Naive thymus-derived CD8-positive, alpha-beta T cell (primary cell): Measurements from ENCODE around the gene FDCSP. TPM values are rescaled to one million over a fixed set of nuclear protein-coding genes. Genes with fewer than 3 reads are reported as not detected.

ENCODE experiments used
- ATAC-seq, 2 donors: fragments of 150-1000 bp; cut with Tn5 transposase in 1 of 2; sonication (Bioruptor Pico), chemical (Tn5 transposase) in 1 of 2; 1 replicate in 1 of 2; 2 replicates in 1 of 2; pipeline ENCODE4 v1.10.0; 2021; ENCODE audit warnings: mild to moderate bottlenecking in 2 of 2, moderate library complexity in 2 of 2
- POLR2A ChIA-PET: fragments of 350-600 bp; sonication (Branson Sonifier 250); formaldehyde crosslinking; loops from one replicate; lab custom pipeline; 2021; ENCODE audit warnings: antibody characterized with exemption; lab: Charles Lee
- DNase-seq, 10 donors: peaks; one replicate each; pipeline versions ENCODE4 v3.0.0 to v3.0.0-alpha.2; 2020 to 2022
- H3K27ac Mint-ChIP-seq, 10 donors: one replicate each; pipeline ENCODE4 v1.8.0; 2020 to 2022; ENCODE audit warnings: mild to moderate bottlenecking in 10 of 10, mixed read lengths in 10 of 10, moderate library complexity in 4 of 10, inconsistent platforms in 1 of 10
- H3K27me3 Mint-ChIP-seq, 5 donors: one replicate each; pipeline ENCODE4 v1.8.0; 2021 to 2022; ENCODE audit warnings: mixed read lengths in 5 of 5
- H3K36me3 Mint-ChIP-seq, 3 donors: one replicate each; pipeline ENCODE4 v1.8.0; 2020 to 2022; ENCODE audit warnings: mixed read lengths in 3 of 3, mild to moderate bottlenecking in 2 of 3, inconsistent platforms in 1 of 3
- H3K4me1 Mint-ChIP-seq, 4 donors: one replicate each; pipeline ENCODE4 v1.8.0; 2021 to 2022; ENCODE audit warnings: mixed read lengths in 4 of 4
- H3K4me3 Mint-ChIP-seq, 10 donors: one replicate each; pipeline ENCODE4 v1.8.0; 2020 to 2022; ENCODE audit warnings: mild to moderate bottlenecking in 10 of 10, mixed read lengths in 10 of 10, moderate library complexity in 6 of 10, inconsistent platforms in 1 of 10
- H3K9me3 Mint-ChIP-seq, 9 donors: one replicate each; pipeline ENCODE4 v1.8.0; 2020 to 2022; ENCODE audit warnings: mixed read lengths in 9 of 9, mild to moderate bottlenecking in 3 of 9, inconsistent platforms in 1 of 9, moderate library complexity in 1 of 9
- polyA plus RNA-seq, 3 donors: library from polyadenylated mRNA; unstranded; fragments of 300-500 nt; fragmentation: Illumina TruSeq; gene quantifications; one replicate each; pipeline ENCODE4 v1.2.3, GENCODE V29; 2021
- total RNA-seq, 8 experiments: library from RNA in 2 of 8; stranded (reverse) in 2 of 8; gene quantifications; one replicate each; pipeline ENCODE4 v1.2.3 and lab custom pipeline; 2021 to 2026

Gene FDCSP
- total and polyA plus RNA-seq, 5 experiments from 2014 or later = not detected

DNA sequence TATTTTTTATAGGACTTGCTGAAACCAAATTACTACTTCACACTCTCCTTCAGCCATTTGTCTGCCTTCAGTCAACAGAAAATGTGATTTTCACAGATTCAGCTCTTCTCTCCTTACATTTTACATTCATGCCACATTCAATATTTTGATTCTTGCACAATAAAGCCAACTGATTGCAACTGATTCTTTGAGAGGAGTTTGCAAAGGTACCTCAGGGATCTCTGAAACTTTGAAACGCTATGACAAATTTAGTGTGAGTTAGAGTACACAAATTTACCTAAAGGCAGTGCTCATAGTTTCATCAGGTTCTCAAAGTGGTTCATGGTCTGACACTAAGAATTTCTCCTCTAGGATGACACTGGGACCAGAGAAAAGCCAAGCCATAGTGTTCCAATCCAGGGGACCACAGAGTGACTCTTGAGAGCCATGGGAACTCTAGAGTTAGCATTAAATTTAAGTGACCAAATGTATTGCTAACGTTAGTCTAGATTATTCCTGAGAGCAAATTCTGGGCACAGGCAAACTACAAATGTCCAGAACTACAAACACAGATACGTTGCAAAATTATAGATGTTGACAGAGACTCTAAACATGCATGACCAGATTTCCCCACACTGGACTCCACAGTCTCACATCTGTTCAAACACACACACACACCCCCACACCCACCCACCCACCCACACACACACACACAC, 25.5 kb downstream of the FDCSP start:
- H3K9me3 Mint-ChIP-seq = peaks cover 0 to 4% (median 0%) of the 10 kb centered on the region in 9 donors
- no peaks in the 10 kb centered on the region for H3K4me1 Mint-ChIP-seq
- no peak overlapping the region for H3K27ac Mint-ChIP-seq
- POLR2A ChIA-PET = no interaction called here
- H3K27me3 Mint-ChIP-seq = peaks cover 0 to 9% (median 0%) of the 10 kb centered on the region in 5 donors
- ATAC-seq = no peak
- no peak overlapping the region for H3K4me3 Mint-ChIP-seq
- no peak for DNase-seq
- H3K36me3 Mint-ChIP-seq = no peaks in the 10 kb centered on the region

DNA sequence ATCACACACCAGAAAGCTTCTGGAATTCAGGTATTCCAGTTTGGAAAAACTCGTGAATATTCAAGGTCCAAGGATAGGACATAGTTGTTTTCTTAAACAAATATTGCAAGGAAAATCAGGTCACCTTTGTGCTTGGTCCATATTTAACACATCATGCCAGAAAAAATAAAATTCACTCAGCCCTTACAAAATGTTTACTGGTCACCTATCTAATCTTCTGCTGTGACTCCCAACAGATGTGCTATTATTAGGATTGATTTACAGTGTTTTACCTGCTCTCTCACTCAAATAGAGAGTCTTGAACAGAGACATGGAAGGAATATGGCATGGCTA, 26.0 kb downstream of the FDCSP start:
- H3K36me3 Mint-ChIP-seq = no peaks in the 10 kb centered on the region

DNA sequence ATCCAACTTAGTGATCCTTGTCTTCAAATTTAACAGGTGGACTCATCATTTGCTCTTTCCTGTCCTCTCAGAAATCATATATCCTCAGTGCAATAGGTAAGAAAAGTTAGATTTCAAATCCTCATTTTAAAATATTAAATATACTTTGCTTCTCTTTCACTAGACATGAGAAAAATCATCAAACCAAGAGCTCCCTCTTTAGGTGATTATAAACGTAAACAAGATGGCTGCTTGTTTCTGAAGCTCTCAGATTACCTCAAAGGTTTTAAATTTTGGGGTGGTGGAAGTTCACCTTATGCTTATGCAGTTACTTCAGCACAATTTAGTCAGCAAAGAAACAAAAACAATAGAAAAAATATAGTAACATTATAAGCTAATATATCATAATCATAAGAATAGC, 43.8 kb downstream of the FDCSP start:
- H3K27me3 Mint-ChIP-seq = peaks cover 0 to 6% (median 0%) of the 10 kb centered on the region in 5 donors
- no peak overlapping the region for H3K27ac Mint-ChIP-seq
- peaks cover 0 to 2% (median 0%) of the 10 kb centered on the region in 4 donors for H3K4me1 Mint-ChIP-seq
- no peak overlapping the region for H3K4me3 Mint-ChIP-seq
- DNase-seq (no peak), ATAC-seq (no peak)
- H3K9me3 Mint-ChIP-seq = peaks cover 0 to 3% (median 0%) of the 10 kb centered on the region in 9 donors
- no peaks in the 10 kb centered on the region for H3K36me3 Mint-ChIP-seq
- POLR2A ChIA-PET = no interaction called here

More for the DNA sequence above, 26.0 kb downstream of the FDCSP start:
- no peak for ATAC-seq
- Mint-ChIP-seq H3K4me3 (no peak overlapping the region), H3K9me3 (peaks cover 0 to 4% (median 0%) of the 10 kb centered on the region in 9 donors), H3K4me1 (no peaks in the 10 kb centered on the region), H3K27ac (no peak overlapping the region), H3K27me3 (peaks cover 0 to 9% (median 0%) of the 10 kb centered on the region in 5 donors)
- POLR2A ChIA-PET = no interaction called here
- no peak for DNase-seq

DNA sequence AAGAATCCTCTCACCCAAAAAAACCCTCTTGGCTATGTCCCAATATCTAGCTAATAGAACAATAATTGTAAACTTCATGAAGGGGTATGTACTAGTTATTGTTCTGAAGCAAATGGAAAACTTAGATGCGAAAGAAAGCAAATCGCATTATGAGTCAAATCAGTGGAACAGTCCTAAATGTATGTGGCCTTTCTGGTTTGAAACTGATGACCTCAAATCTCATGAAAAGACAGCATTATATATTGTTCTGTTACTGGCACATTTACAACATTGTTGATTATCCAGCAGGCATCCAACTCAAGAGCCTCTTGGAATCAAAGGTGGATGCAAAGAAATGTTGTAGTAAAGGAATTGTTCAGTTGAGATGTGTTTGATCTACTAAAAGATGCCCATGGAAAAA, 51.2 kb downstream of the FDCSP start:
- H3K9me3 Mint-ChIP-seq = peaks cover 0 to 6% (median 0%) of the 10 kb centered on the region in 9 donors
- DNase-seq (no peak), ATAC-seq (no peak)
- H3K27me3 Mint-ChIP-seq = peaks cover 0 to 3% (median 0%) of the 10 kb centered on the region in 5 donors
- no peaks in the 10 kb centered on the region for H3K4me1 Mint-ChIP-seq
- H3K27ac Mint-ChIP-seq = no peak overlapping the region
- POLR2A ChIA-PET = no interaction called here
- H3K4me3 Mint-ChIP-seq = no peak overlapping the region
- H3K36me3 Mint-ChIP-seq = no peaks in the 10 kb centered on the region

DNA sequence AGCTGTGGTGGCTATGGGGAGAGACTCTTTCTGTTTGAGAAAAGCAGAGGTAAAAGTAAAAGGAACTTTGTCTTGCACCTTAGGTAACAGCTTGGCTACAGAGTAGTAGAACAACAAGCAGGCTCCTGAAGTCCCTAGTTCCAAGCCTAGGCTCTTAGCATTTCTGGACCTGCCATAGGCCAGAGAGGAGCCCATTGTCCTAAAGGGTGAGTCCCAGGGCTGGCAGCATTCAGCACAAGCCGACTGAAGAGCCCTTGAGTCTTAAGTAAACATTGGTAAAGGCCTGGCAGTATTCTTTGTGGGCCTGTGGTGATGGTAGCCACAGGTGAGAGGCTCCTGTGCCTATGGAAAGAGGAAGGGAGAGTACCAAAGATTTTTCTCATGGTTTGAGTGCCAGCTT, 54.6 kb downstream of the FDCSP start:
- DNase-seq = no peak
- no peaks in the 10 kb centered on the region for H3K4me1 Mint-ChIP-seq
- POLR2A ChIA-PET = no interaction called here
- H3K27ac Mint-ChIP-seq = no peak overlapping the region
- no peak for ATAC-seq
- H3K4me3 Mint-ChIP-seq = no peak overlapping the region
- peaks cover 0 to 15% (median 3%) of the 10 kb centered on the region in 9 donors for H3K9me3 Mint-ChIP-seq
- H3K36me3 Mint-ChIP-seq = no peaks in the 10 kb centered on the region
- peaks cover 0 to 1% (median 0%) of the 10 kb centered on the region in 5 donors for H3K27me3 Mint-ChIP-seq

Other genes starting within 250 kb of the FDCSP start
- gene STATH, start 230.2 kb upstream of the FDCSP start, total RNA-seq = not detected
- not detected for gene STATH, start 230.2 kb upstream of the FDCSP start, polyA plus RNA-seq
- gene HTN3, start 197.7 kb upstream of the FDCSP start, total RNA-seq = not detected
- gene HTN3, start 197.7 kb upstream of the FDCSP start, polyA plus RNA-seq = not detected
- not detected for gene HTN1, start 175.7 kb upstream of the FDCSP start, total RNA-seq
- gene HTN1, start 175.7 kb upstream of the FDCSP start, polyA plus RNA-seq = not detected
- gene PRR27, start 71.9 kb upstream of the FDCSP start, total RNA-seq = not detected
- gene PRR27, start 71.9 kb upstream of the FDCSP start, polyA plus RNA-seq = not detected
- gene ODAM, start 30.4 kb upstream of the FDCSP start, total RNA-seq = not detected
- not detected for gene ODAM, start 30.4 kb upstream of the FDCSP start, polyA plus RNA-seq
- gene CSN3, start 16.5 kb downstream of the FDCSP start, total RNA-seq = not detected
- gene CSN3, start 16.5 kb downstream of the FDCSP start, polyA plus RNA-seq = not detected
- gene CABS1, start 108.9 kb downstream of the FDCSP start, total RNA-seq = not detected
- not detected for gene CABS1, start 108.9 kb downstream of the FDCSP start, polyA plus RNA-seq
- gene SMR3A, start 134.6 kb downstream of the FDCSP start, total RNA-seq = not detected
- gene SMR3A, start 134.6 kb downstream of the FDCSP start, polyA plus RNA-seq = not detected
- gene SMR3B, start 157.0 kb downstream of the FDCSP start, total RNA-seq = not detected
- not detected for gene SMR3B, start 157.0 kb downstream of the FDCSP start, polyA plus RNA-seq
- not detected for gene OPRPN, start 171.8 kb downstream of the FDCSP start, total RNA-seq
- gene OPRPN, start 171.8 kb downstream of the FDCSP start, polyA plus RNA-seq = not detected
- not detected for gene MUC7, start 246.1 kb downstream of the FDCSP start, total RNA-seq
- not detected for gene MUC7, start 246.1 kb downstream of the FDCSP start, polyA plus RNA-seq